ENCODE results near the gene PTPRR.

Gene PTPRR

GRCh38 chr12:70638639-70639360 lies 281.7 kb downstream of the PTPRR start:
- DNase-seq: no peak

GRCh38 chr12:70637303-70638085 lies 283.0 kb downstream of the PTPRR start, which contains the start of gene PTPRB:
Gene PTPRB, minus strand, starts transcription at chr12:70637429. Its CDS starts 34 bp downstream, at chr12:70637395.
- DNase-seq: no peak

GRCh38 chr12:70635755-70636154 lies 284.8 kb downstream of the PTPRR start:
- no peak for DNase-seq

- no peak for DNase-seq
Measured at GRCh38 chr12:70628701-70629480, 291.6 kb downstream of the PTPRR start.

GRCh38 chr12:70627677-70628076 lies 292.9 kb downstream of the PTPRR start:
- DNase-seq: no peak

GRCh38 chr12:70626180-70626579 lies 294.4 kb downstream of the PTPRR start:
- no peak for DNase-seq

GRCh38 chr12:70619471-70620152 lies 300.9 kb downstream of the PTPRR start:
- DNase-seq: no peak

GRCh38 chr12:70618371-70618770 lies 302.2 kb downstream of the PTPRR start:
- DNase-seq: no peak

- no peak for DNase-seq
Measured at GRCh38 chr12:70617450-70617849, 303.1 kb downstream of the PTPRR start.

GRCh38 chr12:70615174-70615866 lies 305.2 kb downstream of the PTPRR start:
- no peak for DNase-seq

- peak; percentile 72 for DNase-seq
Measured at GRCh38 chr12:70609739-70610491, 310.6 kb downstream of the PTPRR start.

GRCh38 chr12:70609203-70609602 lies 311.3 kb downstream of the PTPRR start:
- peak; percentile 30 for DNase-seq

GRCh38 chr12:70608184-70608583 lies 312.4 kb downstream of the PTPRR start:
- DNase-seq: no peak

- DNase-seq: no peak
Measured at GRCh38 chr12:70607107-70607506, 313.4 kb downstream of the PTPRR start.

GRCh38 chr12:70605976-70606375 lies 314.6 kb downstream of the PTPRR start:
- no peak for DNase-seq

- DNase-seq: no peak
Measured at GRCh38 chr12:70604662-70605061, 315.9 kb downstream of the PTPRR start.

- DNase-seq: no peak
Measured at GRCh38 chr12:70603044-70603443, 317.5 kb downstream of the PTPRR start.

GRCh38 chr12:70598467-70599193 lies 321.9 kb downstream of the PTPRR start:
- DNase-seq: no peak

GRCh38 chr12:70592664-70593063 lies 327.9 kb downstream of the PTPRR start:
- no peak for DNase-seq

- no peak for DNase-seq
Measured at GRCh38 chr12:70590549-70591226, 329.9 kb downstream of the PTPRR start.
